Measurements from ENCODE around the gene LRSAM1.
A peak's percentile ranks its signal among the peaks of the same experiment; 100 is the strongest.

The LRSAM1 gene

DNA sequence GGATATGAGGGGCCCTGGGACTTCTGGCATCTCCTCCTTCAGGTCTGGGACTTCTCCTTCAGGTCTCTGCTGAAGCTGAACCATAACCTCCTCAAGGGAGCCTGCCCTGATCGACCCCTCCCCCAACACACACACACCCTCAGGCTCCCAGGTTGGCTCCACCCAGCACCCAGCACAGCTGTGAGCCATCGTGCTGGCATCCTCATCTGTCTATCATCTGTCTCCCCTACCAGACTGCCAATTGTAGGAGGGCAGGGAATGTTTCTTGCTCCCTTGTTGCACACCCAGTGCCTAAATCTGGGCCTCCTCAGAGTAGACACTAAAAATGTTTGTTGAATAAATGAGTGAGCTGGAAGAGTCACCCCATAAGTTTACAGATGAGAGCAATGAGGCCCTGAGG is 71.4 kb downstream of the LRSAM1 start:
- Histone ChIP-seq H2BK120ac (ENCODE audit: low read depth, low read length) (no peak overlapping the region), H2BK12ac (ENCODE audit: low read length) (no peak overlapping the region), H3K27ac (replicated peaks; ENCODE audit: low read length) (no peak overlapping the region), H3K9ac (ENCODE audit: low read depth, low read length, poor library complexity) (no peak overlapping the region), H3K27me3 (ENCODE audit: control insufficient read depth in 3 of 3, insufficient read depth in 3 of 3, low read depth in 1 of 3, low read length in 3 of 3) (no peaks in the 10 kb centered on the region), H3K23ac (ENCODE audit: low read depth, low read length, poor library complexity) (no peak overlapping the region), H3K9me3 (replicated peaks in 1 of 2; ENCODE audit: control insufficient read depth in 2 of 2, insufficient read depth in 1 of 2, low read depth in 1 of 2, low read length in 2 of 2) (peaks cover 21 to 40% of the 10 kb centered on the region in 2 donors), H3K79me1 (ENCODE audit: low read depth, low read length) (no peaks in the 10 kb centered on the region), H2AK5ac (ENCODE audit: low read depth, low read length) (peak overlapping the region; percentile 85), H2BK5ac (ENCODE audit: low read length) (peak overlapping the region; percentile 15), H3K4me3 (ENCODE audit: low read length in 2 of 2) (no peak overlapping the region), H4K8ac (ENCODE audit: low read depth, low read length) (peak overlapping the region; percentile 75), H3K14ac (ENCODE audit: low read length) (no peak overlapping the region), H3K18ac (ENCODE audit: low read length) (peak overlapping the region; percentile 7), H3K4me2 (ENCODE audit: insufficient read depth, low read length, poor library complexity, severe bottlenecking) (no peak overlapping the region), H2BK15ac (ENCODE audit: low read length) (no peak overlapping the region), H3K36me3 (replicated peaks in 1 of 2; ENCODE audit: control insufficient read depth in 2 of 2, insufficient read depth in 2 of 2, low read length in 2 of 2) (peaks cover 15 to 34% of the 10 kb centered on the region in 2 donors), H2AFZ (ENCODE audit: low read length) (no peak overlapping the region), H3K4me1 (ENCODE audit: control insufficient read depth in 2 of 2, insufficient read depth in 1 of 2, low read depth in 1 of 2, low read length in 2 of 2) (peaks cover 10 to 15% of the 10 kb centered on the region in 2 donors), H4K91ac (ENCODE audit: low read depth, low read length, poor library complexity) (no peak overlapping the region), H3K4ac (ENCODE audit: low read length) (no peak overlapping the region)
- no peak for DNase-seq (ENCODE audit: low spot score)
- WGBS, 2 donors (ENCODE audit: extremely low coverage in 2 of 2, insufficient read length in 2 of 2, insufficient replicate concordance in 1 of 2): no CpG with 5 or more reads among the region's 2 CpGs

DNA sequence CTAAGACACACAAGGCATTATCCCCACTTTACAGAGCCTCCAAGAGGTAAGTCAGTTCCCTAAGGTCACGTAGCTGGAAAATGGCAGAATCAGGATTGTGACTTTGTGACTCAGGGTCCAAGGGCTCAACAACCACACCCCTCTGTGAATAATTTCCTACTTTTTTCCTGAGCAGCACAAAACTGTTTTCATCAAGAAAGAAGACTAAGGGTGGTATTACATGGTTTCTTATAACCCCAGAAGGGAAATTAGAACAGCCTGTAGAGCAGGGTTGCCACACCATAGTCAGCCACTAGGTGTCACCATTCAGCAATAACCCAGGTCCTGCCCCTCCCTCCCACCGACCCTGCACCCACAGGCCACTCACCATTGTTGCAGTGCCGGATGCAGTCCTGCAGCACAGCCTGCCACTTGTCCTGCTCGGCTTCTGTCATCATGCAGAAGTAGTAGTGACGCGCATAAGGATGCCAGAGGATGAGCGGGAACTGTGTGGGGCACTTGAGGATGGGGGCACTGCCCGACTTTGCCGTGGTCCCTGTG is 72.1 kb downstream of the LRSAM1 start:
- Histone ChIP-seq H2BK120ac (ENCODE audit: low read depth, low read length) (peak overlapping the region; percentile 29), H3K14ac (ENCODE audit: low read length) (no peak overlapping the region), H2AK5ac (ENCODE audit: low read depth, low read length) (peak overlapping the region; percentile 46), H3K4me1 (ENCODE audit: control insufficient read depth in 2 of 2, insufficient read depth in 1 of 2, low read depth in 1 of 2, low read length in 2 of 2) (peaks cover 16 to 20% of the 10 kb centered on the region in 2 donors), H2BK15ac (ENCODE audit: low read length) (peak overlapping the region; percentile 7), H3K4me3 (ENCODE audit: low read length in 2 of 2) (peak overlapping the region in 1 of 2 donors; percentile 4), H4K91ac (ENCODE audit: low read depth, low read length, poor library complexity) (peak overlapping the region; percentile 49), H4K8ac (ENCODE audit: low read depth, low read length) (no peak overlapping the region), H2BK12ac (ENCODE audit: low read length) (no peak overlapping the region), H3K27ac (replicated peaks; ENCODE audit: low read length) (no peak overlapping the region), H3K23ac (ENCODE audit: low read depth, low read length, poor library complexity) (peak overlapping the region; percentile 32), H2AFZ (ENCODE audit: low read length) (no peak overlapping the region), H2BK5ac (ENCODE audit: low read length) (peak overlapping the region; percentile 67), H3K4me2 (ENCODE audit: insufficient read depth, low read length, poor library complexity, severe bottlenecking) (no peak overlapping the region), H3K27me3 (ENCODE audit: control insufficient read depth in 3 of 3, insufficient read depth in 3 of 3, low read depth in 1 of 3, low read length in 3 of 3) (no peaks in the 10 kb centered on the region), H3K4ac (ENCODE audit: low read length) (no peak overlapping the region), H3K18ac (ENCODE audit: low read length) (peak overlapping the region; percentile 32), H3K9ac (ENCODE audit: low read depth, low read length, poor library complexity) (no peak overlapping the region), H3K36me3 (replicated peaks in 1 of 2; ENCODE audit: control insufficient read depth in 2 of 2, insufficient read depth in 2 of 2, low read length in 2 of 2) (peaks cover 12 to 31% of the 10 kb centered on the region in 2 donors), H3K9me3 (replicated peaks in 1 of 2; ENCODE audit: control insufficient read depth in 2 of 2, insufficient read depth in 1 of 2, low read depth in 1 of 2, low read length in 2 of 2) (peaks cover 21 to 40% of the 10 kb centered on the region in 2 donors), H3K79me1 (ENCODE audit: low read depth, low read length) (peaks cover 3% of the 10 kb centered on the region)
- WGBS, 2 donors (ENCODE audit: extremely low coverage in 2 of 2, insufficient read length in 2 of 2, insufficient replicate concordance in 1 of 2): no CpG with 5 or more reads among the region's 9 CpGs
- DNase-seq (ENCODE audit: low spot score): no peak

DNA sequence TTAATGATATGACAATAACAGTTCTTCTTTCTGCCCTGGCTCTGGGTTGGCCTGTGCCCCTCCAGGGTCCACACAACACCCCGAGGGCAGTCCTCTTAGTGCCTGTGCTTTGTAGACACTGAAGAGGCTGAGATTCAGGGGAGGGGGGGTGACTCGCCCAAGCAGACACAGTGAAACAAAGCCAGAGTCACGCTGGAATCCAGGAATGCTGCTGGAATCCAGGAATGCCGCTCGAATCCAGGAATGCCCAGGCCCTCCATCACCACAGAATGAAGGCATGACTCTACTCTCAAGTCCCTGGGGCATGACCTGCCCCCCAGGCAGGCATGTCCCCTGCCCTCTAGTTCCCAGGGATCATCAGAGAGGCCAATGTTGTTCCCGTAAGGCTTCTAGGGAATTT is 73.1 kb downstream of the LRSAM1 start:
- no peak overlapping the region for H3K4me3 ChIP-seq (ENCODE audit: low read length in 2 of 2)
- H3K9ac ChIP-seq (ENCODE audit: low read depth, low read length, poor library complexity): no peak overlapping the region
- H3K27ac ChIP-seq (replicated peaks; ENCODE audit: low read length): peak overlapping the region; percentile 65
- H3K27me3 ChIP-seq (ENCODE audit: control insufficient read depth in 3 of 3, insufficient read depth in 3 of 3, low read depth in 1 of 3, low read length in 3 of 3): no peaks in the 10 kb centered on the region
- peaks cover 12 to 31% of the 10 kb centered on the region in 2 donors for H3K36me3 ChIP-seq (replicated peaks in 1 of 2; ENCODE audit: control insufficient read depth in 2 of 2, insufficient read depth in 2 of 2, low read length in 2 of 2)
- H3K4ac ChIP-seq (ENCODE audit: low read length): no peak overlapping the region
- no peak overlapping the region for H3K18ac ChIP-seq (ENCODE audit: low read length)
- DNase-seq (ENCODE audit: low spot score): peak; percentile 50
- no peak overlapping the region for H2BK120ac ChIP-seq (ENCODE audit: low read depth, low read length)
- H3K4me1 ChIP-seq (ENCODE audit: control insufficient read depth in 2 of 2, insufficient read depth in 1 of 2, low read depth in 1 of 2, low read length in 2 of 2): peaks cover 20 to 26% of the 10 kb centered on the region in 2 donors
- H2BK15ac ChIP-seq (ENCODE audit: low read length): peak overlapping the region; percentile 14
- H2BK5ac ChIP-seq (ENCODE audit: low read length): no peak overlapping the region
- no peak overlapping the region for H2AFZ ChIP-seq (ENCODE audit: low read length)
- no peak overlapping the region for H3K14ac ChIP-seq (ENCODE audit: low read length)
- H3K23ac ChIP-seq (ENCODE audit: low read depth, low read length, poor library complexity): no peak overlapping the region
- no peak overlapping the region for H2AK5ac ChIP-seq (ENCODE audit: low read depth, low read length)
- H4K8ac ChIP-seq (ENCODE audit: low read depth, low read length): no peak overlapping the region
- H3K79me1 ChIP-seq (ENCODE audit: low read depth, low read length): peaks cover 3% of the 10 kb centered on the region
- WGBS, 2 donors (ENCODE audit: extremely low coverage in 2 of 2, insufficient read length in 2 of 2, insufficient replicate concordance in 1 of 2): no CpG with 5 or more reads among the region's 6 CpGs
- H2BK12ac ChIP-seq (ENCODE audit: low read length): no peak overlapping the region
- no peak overlapping the region for H4K91ac ChIP-seq (ENCODE audit: low read depth, low read length, poor library complexity)
- peaks cover 21 to 40% of the 10 kb centered on the region in 2 donors for H3K9me3 ChIP-seq (replicated peaks in 1 of 2; ENCODE audit: control insufficient read depth in 2 of 2, insufficient read depth in 1 of 2, low read depth in 1 of 2, low read length in 2 of 2)
- H3K4me2 ChIP-seq (ENCODE audit: insufficient read depth, low read length, poor library complexity, severe bottlenecking): no peak overlapping the region

DNA sequence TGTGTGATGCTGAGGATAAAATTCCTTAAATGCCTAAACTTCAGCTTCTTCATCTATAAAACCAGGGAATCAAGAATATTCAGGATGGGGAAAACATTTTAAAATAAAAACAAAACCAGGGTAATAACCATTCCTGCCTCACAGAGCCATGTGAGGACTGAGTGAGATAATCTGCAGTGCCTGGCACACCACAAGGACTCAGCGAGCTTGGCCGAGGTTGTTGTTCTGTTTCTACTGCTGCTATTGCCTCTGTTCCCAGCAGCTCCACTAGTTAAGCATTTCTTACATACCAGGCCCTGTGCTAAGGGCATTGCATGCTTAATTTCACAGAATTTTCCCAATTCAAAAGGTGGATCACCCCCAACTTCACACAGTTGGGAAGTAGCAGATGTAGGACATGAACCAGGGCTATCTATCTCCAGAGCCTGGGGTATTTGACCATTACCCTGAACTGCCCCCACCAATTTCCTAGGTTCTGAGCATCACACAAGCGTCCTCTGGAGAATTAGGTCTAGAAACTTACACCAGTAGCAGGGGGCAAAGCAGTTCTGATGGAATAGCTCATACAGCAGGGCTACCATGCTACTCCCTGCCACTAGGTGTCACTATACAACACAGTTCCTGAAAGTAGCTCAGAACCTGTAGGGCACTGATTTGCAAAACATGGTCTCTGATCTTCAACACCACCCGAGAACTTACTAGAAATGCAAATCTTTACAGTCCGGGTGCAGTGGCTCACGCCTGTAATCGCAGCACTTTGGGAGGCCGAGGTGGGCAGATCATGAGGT is 74.3 kb downstream of the LRSAM1 start:
- H4K8ac ChIP-seq (ENCODE audit: low read depth, low read length): no peak overlapping the region
- no peak overlapping the region for H3K18ac ChIP-seq (ENCODE audit: low read length)
- H3K4me3 ChIP-seq (ENCODE audit: low read length in 2 of 2): no peak overlapping the region
- H3K79me1 ChIP-seq (ENCODE audit: low read depth, low read length): peaks cover 5% of the 10 kb centered on the region
- no peak overlapping the region for H3K4me2 ChIP-seq (ENCODE audit: insufficient read depth, low read length, poor library complexity, severe bottlenecking)
- peaks cover 12 to 31% of the 10 kb centered on the region in 2 donors for H3K36me3 ChIP-seq (replicated peaks in 1 of 2; ENCODE audit: control insufficient read depth in 2 of 2, insufficient read depth in 2 of 2, low read length in 2 of 2)
- H3K4me1 ChIP-seq (ENCODE audit: control insufficient read depth in 2 of 2, insufficient read depth in 1 of 2, low read depth in 1 of 2, low read length in 2 of 2): peaks cover 20 to 23% of the 10 kb centered on the region in 2 donors
- H3K23ac ChIP-seq (ENCODE audit: low read depth, low read length, poor library complexity): no peak overlapping the region
- no peak overlapping the region for H2AK5ac ChIP-seq (ENCODE audit: low read depth, low read length)
- peaks cover 21 to 40% of the 10 kb centered on the region in 2 donors for H3K9me3 ChIP-seq (replicated peaks in 1 of 2; ENCODE audit: control insufficient read depth in 2 of 2, insufficient read depth in 1 of 2, low read depth in 1 of 2, low read length in 2 of 2)
- H3K14ac ChIP-seq (ENCODE audit: low read length): no peak overlapping the region
- H2BK15ac ChIP-seq (ENCODE audit: low read length): no peak overlapping the region
- H4K91ac ChIP-seq (ENCODE audit: low read depth, low read length, poor library complexity): no peak overlapping the region
- no peak overlapping the region for H2BK120ac ChIP-seq (ENCODE audit: low read depth, low read length)
- no peak overlapping the region for H3K4ac ChIP-seq (ENCODE audit: low read length)
- no peaks in the 10 kb centered on the region for H3K27me3 ChIP-seq (ENCODE audit: control insufficient read depth in 3 of 3, insufficient read depth in 3 of 3, low read depth in 1 of 3, low read length in 3 of 3)
- H2BK5ac ChIP-seq (ENCODE audit: low read length): no peak overlapping the region
- no peak overlapping the region for H2AFZ ChIP-seq (ENCODE audit: low read length)
- H2BK12ac ChIP-seq (ENCODE audit: low read length): no peak overlapping the region
- no peak overlapping the region for H3K9ac ChIP-seq (ENCODE audit: low read depth, low read length, poor library complexity)
- DNase-seq (ENCODE audit: low spot score): no peak
- no CpG with 5 or more reads among the region's 8 CpGs for WGBS, 2 donors (ENCODE audit: extremely low coverage in 2 of 2, insufficient read length in 2 of 2, insufficient replicate concordance in 1 of 2)
- H3K27ac ChIP-seq (replicated peaks; ENCODE audit: low read length): no peak overlapping the region

Data from neuronal stem cell (in vitro differentiated cells).